DMS79 treated with DMSO at 0.1 percent for 48 hours (cell line): ENCODE measurements around the gene THBS4.

Experiments
- DNase-seq: peaks from one replicate; lab custom pipeline; 2025; lab: John Stamatoyannopoulos, UW

Gene THBS4

GRCh38 chr5:80048084-80048780 is 13.1 kb downstream of the THBS4 start:
- no peak for DNase-seq

- DNase-seq = no peak
Measured at GRCh38 chr5:80052464-80052863, 17.3 kb downstream of the THBS4 start.

DNA sequence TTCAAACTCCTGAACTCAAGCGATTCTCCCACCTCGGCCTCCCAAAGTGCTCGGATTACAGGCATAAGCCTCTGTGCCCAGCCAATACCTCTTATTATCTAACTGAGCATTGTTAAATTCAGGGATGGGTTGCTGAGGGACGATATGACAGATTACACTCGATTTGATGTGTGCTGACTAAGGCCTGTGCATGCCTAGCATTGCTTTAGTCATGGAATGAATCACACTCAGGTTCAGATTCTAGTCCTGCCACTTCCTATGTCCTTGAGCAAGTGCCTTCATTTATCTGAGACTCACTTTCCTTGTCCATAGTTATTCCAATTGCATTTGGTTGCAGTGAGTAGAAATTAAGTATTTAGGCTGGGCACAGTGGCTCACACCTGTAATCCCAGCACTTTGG is 19.5 kb downstream of the THBS4 start:
- no peak for DNase-seq

DNA sequence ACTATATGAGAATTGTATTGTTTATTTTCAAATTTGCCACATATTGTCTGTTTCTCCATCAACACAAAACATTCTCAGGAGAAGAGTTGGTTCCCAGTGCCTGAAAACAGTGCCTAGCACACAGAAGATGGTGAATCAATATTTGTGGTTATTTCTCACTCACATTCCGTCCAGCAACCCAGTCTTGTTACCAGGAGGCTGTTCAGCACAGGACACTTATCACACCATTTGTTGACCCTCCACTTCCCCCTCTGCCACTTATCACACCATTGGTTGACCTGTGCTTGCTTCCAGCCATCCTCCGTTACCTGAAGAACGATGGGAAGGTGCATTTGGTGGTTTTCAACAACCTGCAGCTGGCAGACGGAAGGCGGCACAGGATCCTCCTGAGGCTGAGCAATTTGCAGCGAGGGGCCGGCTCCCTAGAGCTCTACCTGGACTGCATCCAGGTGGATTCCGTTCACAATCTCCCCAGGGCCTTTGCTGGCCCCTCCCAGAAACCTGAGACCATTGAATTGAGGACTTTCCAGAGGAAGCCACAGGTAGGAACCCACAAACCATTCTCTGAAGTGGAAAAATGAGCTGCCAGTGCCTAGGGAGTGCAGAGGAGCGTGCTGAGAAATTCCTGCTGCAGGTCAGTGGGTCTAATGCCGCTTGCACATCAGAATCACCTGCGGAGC is 20.5 kb downstream of the THBS4 start:
- peak; percentile 98 for DNase-seq

DNA sequence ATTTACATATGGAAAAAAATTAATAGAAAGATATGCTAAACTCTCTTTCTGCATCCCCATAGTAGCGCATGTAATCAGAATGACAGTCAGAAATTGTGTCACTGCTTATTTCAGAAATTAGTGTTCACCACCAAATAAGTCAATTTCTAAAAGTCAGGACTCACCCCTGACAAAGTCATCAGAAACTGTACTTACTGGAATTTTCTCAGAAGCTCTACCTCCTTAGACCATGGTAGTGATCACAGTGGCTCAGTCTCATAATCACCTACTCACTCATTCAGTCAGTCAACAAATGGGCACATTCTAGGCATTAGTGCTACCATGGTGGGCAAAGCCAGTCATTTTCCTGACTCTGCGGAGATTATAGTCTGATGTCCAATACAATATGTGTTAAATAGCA is 22.0 kb downstream of the THBS4 start:
- DNase-seq = no peak

DNA sequence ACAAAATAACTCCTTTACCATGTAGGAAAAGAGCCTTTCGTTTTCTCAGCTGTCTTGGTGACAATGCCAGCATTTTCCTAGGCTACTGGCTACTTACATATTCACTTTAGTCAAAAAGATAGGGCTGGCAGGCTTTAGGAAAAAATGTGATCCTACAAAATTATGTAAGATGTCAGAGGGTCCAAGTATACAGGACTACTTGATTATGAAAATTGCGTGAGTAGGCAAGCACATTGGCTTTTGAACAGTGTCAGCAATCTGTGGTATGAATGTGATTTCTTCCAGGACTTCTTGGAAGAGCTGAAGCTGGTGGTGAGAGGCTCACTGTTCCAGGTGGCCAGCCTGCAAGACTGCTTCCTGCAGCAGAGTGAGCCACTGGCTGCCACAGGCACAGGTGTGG is 22.8 kb downstream of the THBS4 start:
- no peak for DNase-seq

- DNase-seq = no peak
Measured at GRCh38 chr5:80059354-80059980, 24.3 kb downstream of the THBS4 start.

- DNase-seq = no peak
Measured at GRCh38 chr5:80060966-80061365, 25.8 kb downstream of the THBS4 start.

DNA sequence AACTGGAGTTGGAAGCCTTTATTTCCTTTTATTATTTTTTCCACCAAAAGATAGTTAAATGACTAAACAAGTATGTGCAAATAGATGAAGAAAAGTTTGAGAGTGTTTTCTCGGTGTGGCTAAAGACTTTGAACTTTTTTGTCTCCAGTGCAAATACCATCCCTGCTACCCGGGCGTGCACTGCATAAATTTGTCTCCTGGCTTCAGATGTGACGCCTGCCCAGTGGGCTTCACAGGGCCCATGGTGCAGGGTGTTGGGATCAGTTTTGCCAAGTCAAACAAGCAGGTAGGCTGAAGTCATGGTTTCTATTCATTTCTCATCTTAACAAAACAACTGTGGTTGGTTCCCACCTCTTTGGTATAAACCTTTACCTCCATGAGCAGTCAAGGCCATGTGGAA is 26.4 kb downstream of the THBS4 start:
- no peak for DNase-seq

DNA sequence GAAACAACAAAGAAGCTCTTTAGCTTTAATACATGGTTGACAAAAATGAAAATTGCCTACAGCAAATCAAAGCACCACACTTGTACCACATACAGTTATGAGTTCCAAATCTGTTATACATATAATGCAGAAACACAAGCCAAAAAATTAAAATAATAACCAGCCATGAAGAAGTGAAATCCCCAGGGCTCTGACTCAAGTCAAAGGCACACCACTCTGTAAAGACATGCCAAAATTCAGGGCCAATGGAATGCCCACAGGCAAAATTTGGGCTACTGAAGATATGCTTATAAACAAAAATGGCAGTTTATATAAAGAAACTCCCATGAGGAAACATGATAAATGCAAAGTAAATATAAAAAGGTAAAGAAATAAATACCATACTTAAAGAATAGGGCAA is 29.0 kb downstream of the THBS4 start:
- no peak for DNase-seq

GRCh38 chr5:80067016-80067415 is 31.9 kb downstream of the THBS4 start:
- no peak for DNase-seq

DNA sequence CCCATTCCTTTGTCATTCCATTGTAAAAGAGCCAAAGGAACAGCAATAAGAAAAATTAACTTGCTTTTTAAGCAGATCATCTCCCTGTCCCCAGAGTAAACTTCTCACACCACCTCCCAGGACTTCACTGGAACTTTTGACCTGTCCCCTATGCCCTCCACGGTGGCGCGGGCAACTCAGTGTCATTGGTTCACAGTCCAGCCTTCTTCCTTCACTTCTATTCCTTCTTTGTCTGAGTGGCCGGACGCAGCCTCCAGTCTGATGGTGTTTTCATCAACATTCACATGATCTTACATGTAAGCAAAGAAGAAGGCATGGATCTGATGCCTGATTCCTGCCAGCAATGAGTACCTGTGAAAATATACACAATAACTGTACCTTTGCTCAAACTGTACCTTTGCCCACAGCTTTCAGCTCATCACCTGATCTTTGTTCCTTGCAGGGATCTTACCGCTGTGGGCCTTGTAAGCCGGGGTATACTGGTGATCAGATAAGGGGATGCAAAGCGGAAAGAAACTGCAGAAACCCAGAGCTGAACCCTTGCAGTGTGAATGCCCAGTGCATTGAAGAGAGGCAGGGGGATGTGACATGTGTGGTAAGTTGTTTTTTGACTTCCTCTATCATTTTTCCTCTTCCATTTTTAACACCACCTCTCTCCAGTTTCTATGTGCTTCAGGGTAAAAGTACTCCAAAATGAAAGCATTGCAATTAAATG is 32.5 kb downstream of the THBS4 start:
- no peak for DNase-seq

DNA sequence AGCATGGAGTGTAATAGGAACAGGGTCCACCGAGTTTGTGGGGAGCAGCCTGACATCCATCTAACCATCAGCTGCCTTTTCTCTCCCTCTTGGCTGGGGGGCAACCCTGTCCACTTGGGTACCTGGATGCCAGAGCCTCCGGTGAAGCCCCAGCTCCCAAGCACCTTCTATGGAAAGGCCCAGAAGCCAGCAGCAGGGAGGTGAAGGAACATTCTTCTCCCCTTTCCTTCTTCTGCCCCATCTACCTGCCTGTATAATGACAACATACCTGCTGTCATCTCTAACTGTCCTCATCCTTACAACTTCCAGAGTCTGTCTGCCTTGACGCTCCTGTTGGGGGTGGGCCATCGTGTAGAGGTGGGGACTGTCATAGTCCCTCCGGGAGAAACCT is 33.1 kb downstream of the THBS4 start:
- no peak for DNase-seq

DNA sequence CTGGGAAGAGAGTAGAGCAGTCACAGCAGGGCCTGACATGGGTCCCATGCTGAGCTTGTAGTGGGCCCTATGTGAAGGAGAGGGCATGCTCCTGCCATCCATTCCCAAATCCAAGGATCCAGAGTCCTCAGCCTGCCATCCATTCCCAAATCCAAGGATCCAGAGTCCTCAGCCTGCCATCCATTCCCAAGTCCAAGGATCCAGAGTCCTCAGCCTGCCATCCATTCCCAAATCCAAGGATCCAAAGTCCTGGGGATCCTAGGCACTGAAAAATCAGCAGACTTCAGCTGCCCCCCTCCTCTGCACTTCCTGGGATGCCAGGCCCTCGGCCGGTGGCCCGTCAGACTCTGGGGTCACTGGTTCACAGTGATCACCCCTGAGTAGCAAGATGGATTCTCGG is 33.6 kb downstream of the THBS4 start:
- DNase-seq = no peak

GRCh38 chr5:80069251-80069800 is 34.2 kb downstream of the THBS4 start:
- no peak for DNase-seq

DNA sequence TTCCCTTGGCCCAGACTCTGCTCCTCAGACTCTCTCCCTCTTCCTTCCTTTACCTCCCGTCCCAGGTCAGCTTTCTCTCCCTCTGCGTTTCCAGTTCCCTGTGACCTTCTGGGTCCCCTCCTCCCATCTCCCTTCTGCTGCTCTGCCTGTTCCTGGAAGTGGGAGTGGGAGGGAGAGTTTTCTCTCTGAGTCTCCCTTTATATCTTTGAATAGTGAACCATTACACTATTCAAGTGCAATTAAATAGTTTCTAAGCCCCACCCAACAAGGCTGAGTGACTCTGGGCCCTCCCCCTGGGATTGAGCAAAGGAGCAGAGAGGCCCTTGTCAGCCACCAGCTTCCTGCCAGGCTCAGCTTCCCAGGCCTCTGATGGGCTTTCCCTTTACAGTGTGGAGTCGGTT is 34.8 kb downstream of the THBS4 start:
- DNase-seq = no peak

DNA sequence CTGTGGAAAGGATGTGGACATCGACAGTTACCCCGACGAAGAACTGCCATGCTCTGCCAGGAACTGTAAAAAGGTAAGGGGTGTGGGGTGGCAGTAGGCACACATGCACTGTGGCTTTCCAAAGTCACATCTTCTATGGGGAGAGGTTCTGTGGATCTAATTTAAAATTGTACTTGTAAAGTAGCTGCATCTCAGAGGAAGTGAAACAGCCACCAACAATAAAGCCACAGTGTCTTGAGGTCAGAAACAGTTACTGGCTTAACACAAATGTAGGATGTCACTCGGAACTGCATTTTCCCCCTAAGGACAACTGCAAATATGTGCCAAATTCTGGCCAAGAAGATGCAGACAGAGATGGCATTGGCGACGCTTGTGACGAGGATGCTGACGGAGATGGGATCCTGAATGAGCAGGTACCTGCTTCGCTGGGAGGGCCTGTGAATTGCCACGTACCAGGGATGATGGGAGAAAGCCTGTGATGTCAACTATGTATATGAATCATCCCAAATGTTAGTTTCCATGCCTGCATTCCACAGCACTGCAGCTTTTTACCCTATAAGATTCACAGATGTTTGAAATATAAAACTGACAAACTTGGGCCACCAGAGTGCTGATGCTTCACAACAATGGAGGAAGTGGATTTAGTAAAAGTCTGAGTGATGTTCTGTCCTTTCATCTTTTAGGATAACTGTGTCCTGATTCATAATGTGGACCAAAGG is 35.3 kb downstream of the THBS4 start:
- no peak for DNase-seq

DNA sequence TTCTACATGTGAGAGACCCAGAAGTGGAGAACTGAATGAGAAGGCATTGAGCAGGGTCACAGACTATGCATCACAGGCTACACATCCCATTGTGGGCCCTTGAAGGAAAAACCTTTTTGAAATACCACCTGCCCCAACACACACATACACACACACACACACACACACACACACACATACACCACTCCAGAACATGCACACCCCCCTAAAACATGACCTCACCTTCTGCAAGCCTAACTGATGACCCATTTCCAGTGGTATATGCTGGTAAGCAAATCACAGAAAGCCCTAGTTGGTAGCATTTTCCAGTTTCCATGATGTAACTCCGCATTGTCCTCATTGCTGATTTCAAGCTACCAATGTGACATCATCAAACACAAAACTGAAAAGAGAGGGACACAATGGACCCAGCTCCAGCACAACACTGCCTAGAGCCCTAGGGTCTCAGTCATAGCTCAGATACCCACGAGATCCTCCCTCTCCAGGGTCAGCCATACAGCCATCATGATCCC is 36.4 kb downstream of the THBS4 start:
- DNase-seq = no peak

- DNase-seq = no peak
Measured at GRCh38 chr5:80072103-80073073, 37.2 kb downstream of the THBS4 start.
